HG02571 (cell line): ENCODE results near the gene MXRA7.

Experiments used
- ATAC-seq: cut with Tn5 transposase; IDR thresholded peaks from one replicate; pipeline ENCODE4 v1.9.1; 2021; ENCODE audit warnings: mild to moderate bottlenecking, moderate library complexity; ENCODE audit not compliant: unreplicated experiment

Gene MXRA7

DNA sequence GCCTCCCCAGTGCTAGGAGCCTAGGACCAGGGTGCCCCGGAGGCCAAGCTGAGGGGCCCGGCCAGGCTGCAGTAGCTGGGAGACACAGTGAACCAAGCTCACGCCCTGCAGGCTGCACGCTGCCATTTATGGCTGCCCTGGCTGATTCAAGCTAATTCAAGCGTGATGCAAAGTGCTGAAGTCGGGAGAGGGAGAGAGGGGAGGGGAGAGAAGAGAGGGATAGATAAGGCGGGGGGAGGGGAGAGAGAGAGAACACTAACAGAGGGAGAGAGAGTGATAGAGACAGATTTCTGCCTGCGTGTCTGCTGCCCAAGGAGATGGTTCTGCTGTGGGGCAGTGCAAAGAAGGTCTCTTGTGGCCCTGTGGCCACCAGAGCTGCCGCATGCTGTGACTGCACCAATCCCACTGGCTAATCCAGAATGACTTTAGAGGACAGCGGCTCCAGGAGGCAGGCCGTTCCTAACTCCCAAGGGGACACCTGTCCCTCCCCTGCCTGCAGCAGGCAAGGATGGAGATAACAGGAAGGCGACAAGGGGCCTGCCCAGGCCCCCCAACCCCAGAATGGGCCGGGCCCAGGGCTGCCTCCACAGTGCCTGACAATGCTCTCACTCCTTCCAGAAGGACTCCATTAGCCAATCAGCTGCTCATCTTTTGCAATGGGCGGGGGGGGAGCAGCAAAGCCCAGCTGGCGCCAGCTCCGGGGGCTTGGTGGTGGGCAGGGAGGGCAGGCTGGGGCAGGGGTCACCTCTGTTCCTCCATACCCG lies 12.9 kb downstream of the MXRA7 start:
- no peak for ATAC-seq

DNA sequence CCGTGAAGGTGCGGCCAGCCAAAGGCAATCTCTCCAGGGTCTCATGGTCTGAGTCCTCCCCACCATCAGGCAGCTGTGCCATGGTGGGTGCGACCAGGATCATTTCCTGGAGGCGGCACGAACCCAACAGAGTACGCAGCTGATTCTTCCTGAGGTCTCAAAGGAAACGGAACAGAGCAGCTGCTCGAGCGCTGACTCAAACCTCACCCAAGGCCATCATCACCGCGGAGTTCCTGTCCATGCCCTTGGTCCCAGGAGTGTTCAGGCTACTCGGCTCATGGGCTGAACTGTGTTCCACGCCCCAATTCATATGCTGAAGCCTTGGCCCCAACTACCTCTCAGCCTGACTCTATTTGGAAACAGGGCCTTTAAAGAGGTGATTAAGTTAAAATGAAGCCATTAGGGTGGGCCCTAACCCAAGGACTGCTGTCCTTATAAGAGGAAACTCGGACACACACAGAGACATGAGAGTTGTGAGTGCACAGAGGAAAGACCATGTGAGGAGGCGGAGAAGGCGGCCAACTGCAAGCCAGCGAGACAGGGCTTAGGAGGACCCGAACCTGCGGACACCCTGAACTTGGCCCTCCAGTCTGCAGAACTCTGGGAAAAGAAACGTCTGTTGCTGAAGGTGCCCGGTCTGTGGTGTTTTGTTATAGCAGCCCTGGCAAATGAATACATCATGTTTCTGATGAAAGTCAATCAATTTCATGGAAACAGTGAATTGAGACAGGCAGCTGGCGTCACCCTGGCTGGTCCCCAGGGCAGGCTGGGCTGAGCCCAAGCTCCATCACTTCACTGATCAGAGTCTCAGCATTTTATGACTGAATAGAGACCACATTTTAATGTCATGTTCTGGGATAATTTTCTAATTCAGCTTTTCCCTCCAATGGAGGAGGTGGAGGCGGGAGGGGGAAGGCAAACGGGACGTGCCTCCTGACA lies 13.7 kb downstream of the MXRA7 start:
- ATAC-seq, result no peak

DNA sequence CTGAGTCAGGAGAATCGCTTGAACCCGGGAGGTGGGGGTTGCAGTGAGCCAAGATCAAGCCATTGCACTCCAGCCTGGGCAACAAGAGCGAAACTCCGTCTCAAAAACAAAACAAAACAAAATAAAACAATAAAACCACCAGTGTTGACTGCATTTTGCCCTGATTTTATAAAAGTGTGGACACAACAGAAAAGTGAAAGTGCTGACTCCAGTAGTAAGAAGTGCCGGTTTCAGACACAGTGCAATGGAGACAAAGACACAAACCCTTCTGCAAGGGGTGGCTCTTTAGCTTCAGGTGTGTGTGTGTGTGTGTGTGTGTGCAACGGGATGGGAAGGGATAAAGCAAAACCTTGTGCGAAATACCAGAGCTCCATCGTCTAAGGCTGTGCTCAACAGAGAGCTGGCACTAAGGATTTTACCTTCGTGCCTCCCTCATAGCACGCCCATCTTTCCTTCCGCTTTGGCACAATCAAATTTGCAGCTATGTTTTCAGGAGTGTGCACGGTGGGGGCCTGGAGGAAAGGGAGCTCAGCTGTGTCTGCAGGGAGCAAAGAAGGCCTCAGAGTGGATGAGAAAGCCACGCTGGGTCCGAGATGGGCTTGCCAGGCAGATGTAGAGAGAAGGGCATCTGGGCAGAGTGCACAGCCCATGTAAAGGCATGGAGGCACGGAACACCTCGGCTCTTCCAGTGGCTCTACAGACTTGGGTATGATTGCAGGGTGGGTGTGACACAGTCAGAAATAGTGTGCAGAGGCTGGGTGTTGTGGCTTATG lies 15.5 kb downstream of the MXRA7 start:
- ATAC-seq, result no peak

DNA sequence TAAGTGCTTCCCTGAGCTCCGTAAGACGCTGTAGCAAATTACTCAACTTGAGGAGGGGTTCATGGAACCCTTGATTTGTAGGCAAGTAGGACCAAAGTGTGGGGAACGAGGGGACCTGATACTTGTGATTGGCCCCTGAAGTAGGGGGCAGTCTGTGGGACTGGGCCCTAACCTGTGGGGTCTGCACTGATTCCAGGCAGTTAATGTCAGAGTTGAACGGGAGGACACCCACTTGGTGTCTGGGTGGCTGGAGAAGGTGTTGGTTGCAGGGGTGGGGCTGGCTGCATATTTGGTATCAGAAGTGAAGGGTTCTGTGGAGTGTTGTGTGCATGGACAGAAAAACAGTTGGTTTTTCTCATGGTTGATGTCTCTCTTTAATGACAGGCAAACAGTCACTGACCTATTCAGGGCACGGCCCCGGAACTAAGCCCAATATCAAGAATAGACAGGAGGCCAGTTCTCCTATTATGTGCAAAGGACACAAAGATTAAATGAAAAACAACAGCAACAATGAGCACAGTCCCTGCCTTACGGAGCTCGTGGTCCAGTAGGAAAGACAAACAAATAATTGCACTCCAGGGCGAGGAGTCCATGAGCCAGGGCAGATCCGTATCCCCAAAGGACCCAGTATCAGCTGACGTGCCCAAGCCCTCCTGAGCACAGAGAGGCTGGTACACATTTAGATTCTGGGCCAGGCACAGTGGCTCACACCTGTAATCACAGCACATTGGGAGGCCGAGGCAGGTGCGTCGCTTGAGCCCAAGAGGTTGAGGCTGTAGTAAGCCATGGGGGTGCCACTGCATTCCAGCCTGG lies 19.2 kb downstream of the MXRA7 start:
- no peak for ATAC-seq

DNA sequence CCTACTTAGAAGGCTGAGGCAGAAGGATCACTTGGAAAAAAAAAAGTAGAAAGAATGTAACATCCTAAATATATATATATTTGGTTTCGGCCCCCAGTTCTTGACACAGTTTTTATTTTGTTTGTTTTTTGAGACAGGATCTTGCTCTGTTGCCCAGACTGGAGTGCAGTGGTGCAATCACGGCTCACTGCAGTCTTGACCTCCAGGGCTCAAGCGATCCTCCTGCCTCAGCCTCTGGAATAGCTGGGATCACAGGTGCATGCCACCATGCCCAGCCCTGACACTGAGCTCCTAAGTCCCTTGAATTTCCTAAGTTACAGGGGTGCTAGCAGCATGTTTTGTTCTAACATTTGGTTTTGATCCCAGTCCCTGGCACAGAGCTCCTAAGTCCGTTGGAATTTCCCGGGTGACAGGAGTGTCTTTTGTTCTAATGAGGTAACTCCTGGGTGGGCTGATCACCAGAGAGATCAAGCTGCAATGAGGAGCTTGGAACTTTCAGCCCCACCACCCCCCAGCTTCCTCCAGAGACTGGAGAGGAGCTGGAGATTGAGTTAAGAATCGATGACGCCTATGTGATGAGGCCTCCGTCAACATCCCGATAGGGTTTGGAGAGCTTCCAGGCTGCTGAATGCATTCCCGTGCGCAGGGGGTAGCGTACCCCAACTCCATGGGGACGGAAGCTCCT lies 20.0 kb downstream of the MXRA7 start:
- no peak for ATAC-seq

DNA sequence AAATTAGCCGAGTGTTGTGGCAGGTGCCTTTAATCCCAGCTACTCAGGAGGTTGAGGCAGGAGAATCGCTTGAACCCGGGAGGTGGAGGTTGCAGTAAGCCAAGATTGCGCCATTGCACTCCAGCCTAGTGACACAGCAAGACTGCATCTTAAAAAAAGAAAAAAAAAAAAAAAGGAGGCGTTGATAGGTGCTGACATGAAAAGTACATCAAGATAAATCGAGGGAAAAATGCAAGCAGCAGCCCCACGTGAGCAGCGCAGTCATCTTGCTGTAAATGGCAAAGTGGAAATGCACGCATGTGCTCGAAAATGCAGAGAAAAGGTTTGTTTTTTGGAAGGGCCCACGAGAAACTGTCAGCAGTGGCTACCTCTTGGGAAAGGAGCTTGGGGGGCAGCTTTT lies 20.9 kb downstream of the MXRA7 start:
- no peak for ATAC-seq

DNA sequence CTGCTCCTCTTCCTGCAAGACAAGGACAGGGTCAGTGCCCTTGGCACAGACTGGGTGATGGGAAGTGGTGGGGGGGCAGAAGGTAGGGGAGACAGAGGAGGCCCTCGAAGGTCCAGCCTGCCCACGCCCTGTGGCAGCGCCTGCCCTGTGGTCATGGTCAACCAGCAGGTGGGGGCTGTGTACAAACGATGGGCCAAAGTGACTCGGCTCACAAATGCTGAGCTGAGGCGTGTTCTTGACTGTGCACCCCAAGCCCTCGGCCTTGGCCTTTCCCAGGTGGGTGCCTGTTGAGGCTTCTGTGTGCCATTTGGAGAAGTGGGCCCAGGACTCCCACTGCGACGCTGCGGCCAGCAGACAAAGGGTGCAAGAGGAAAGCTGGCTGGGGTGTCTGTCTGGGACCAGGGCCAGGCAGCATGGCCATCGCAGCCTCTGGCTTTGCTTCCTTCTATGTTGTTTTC lies 22.6 kb downstream of the MXRA7 start:
- ATAC-seq, result no peak

DNA sequence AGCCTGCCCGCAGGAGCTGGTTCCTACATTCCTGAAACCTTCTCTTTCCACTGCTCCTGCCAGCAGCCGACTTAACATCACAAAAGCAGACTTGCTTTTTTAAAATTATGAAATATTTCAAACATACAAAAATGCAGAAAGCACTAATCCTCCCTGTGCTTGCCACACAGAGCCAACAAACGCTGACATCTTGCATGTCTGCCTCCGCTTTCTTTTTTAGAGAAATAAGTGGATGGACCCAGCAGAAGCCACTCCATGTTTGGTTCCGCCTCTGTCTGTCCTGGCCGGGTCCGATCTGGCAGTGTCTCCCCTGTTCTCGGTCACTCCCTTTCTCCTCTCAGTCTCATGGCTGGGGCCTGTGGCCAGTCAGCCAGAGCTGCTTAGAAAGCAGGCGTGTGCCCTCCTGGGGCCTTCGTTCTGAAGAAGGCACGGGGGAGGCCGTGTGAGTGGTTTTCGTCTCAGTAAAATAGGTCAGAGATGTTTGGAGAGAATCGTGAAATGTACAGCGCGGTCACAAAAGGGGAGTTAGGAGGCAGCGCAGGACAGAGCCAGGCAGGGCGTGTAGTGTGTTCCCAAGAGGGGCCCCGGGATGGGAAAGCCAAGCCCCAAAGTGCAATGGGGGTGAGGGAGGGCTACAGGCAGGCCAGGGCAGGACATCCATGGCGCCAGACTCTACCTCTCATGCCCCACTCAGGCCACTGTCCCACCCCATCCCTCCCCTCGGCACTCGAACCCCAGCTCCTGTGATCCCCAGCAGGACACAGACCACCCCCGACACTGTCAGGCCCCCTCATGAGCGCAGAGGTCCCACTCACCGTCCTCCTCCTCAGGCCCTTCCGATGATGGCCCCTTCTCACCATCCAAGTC lies 23.2 kb downstream of the MXRA7 start:
- no peak for ATAC-seq

DNA sequence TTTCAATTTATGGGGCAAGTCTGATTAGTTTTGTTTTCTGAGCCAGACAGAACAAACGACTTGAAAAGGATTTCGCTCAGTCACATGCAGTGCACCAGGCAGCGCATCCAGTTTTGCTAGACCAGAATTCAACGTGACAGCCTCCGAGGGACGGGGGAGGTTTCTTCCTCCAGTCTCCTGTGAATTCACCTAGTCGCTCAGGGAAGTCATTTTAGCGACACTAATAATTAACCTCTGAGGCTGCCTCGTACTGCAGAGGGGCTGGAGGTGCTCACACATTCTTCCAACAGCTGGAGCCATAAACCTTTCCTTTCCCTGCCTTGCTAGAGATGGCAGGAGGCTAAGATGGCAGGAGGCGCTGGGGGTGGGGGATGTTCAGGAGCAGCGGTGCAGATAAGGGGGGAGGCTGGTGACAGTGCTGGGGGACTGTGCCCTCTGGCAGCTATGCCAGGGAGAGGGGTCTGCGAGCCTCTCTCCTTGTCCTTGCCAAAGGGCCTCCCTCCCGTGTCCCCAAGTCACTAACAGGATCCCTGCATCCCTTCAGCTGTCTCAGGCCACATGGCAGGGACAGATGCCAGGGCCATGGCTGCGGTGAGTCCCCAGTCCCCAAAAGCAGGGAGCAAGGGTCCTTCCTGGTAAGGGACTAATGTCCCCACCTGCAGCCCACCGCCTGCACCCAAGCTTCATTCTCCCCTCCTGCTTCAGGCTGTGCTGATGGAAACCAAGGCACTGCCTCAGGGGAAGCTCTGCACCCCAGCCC lies 24.0 kb downstream of the MXRA7 start:
- ATAC-seq, result no peak

DNA sequence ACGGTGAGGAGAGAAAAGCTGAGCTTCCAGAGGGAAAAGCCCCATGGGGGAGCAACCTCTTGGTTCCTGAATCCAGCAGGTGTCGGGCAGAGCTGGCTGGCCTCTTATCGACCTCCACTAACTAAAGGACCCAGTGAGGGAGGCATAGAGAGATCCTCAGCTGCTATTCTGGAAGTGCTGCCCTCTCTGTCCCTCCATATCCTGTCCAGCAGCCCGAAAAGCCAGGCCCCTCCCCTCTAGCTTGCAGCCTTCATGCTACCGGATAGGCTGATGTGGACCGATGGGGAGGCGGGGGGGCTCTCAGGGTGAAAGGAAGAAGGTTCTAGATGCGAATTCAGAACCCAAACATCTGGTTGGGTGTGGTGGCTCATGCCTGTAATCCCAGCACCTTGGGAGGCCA lies 24.9 kb downstream of the MXRA7 start:
- no peak for ATAC-seq

DNA sequence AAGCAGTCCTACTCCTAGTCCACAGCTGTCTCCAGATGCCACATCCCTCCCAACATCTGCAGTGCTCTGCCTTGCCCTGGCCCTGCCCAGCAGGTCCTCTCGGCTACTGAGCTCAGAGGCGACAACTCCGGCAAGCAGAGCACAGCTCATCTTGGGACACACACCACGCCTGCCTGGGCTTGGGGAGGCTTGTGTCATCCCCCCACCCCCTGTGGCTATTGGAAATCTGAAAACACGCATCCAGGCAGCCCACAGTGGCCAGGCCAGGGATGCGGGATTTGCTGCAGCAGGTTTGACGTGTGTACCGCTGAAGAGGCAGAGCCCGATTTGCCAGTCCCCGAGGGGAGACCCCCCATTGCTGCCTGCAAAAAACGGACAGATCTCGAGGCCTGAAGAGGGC lies 25.4 kb downstream of the MXRA7 start:
- ATAC-seq, result no peak

DNA sequence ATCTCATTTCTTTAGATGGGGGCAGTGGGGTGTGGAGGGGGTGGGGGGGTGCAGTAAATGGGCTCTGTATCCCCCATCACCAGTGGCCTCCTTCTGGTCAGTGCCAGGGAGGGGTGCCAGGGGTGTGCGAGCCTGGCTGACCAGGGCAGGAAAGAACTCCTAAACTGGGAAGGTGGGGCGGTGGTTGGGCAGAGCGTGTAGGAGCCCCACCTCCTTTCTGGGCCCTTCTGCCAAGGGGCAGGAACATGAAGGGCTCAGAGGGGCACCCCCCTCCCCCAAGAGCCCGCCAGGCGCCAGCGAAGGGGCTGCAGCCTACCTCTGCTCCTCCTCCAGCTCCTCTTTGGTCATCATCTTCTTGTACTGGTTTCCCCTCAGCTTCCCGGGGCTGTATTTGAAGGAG lies 26.0 kb downstream of the MXRA7 start:
- no peak for ATAC-seq

DNA sequence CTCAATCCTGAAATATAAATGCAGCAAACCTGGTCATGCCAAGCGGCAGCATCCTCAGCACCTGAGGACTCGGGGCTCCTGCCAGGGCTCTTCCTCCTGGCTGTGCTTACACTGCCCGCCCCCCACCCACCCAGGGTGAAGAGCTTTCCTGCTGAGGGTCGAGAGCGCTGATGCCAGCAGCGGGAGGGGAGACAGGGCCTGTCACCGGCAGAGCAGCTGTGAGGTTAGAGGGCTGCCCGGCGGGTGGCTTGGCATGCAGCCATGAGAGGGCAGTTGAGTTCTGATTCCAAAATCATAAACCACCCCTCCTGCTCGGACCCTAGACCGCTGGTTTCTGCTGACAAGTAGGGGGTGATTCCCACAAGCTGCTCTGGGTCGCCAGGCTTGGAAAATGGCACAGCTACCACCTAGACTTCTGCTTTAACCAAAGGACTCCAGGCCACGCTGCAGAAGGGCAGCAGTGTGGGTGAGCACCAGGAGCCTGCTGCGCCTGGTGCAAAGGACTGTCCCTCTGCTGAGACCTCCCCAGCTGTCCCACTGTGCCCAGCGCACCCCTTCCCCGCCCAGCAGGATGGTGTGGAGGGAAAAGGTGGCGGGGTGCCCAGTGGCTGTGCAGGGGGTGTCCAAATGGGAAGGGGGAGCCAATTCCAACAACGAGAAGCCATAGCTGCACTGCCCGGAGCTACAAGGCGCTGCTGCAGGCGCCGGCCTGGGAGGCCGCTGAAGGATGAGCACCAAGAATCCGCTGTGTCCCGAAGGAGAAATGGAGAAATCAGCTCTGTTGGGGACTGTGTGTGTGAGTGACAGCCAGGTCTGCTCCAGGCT lies 26.6 kb downstream of the MXRA7 start:
- no peak for ATAC-seq

DNA sequence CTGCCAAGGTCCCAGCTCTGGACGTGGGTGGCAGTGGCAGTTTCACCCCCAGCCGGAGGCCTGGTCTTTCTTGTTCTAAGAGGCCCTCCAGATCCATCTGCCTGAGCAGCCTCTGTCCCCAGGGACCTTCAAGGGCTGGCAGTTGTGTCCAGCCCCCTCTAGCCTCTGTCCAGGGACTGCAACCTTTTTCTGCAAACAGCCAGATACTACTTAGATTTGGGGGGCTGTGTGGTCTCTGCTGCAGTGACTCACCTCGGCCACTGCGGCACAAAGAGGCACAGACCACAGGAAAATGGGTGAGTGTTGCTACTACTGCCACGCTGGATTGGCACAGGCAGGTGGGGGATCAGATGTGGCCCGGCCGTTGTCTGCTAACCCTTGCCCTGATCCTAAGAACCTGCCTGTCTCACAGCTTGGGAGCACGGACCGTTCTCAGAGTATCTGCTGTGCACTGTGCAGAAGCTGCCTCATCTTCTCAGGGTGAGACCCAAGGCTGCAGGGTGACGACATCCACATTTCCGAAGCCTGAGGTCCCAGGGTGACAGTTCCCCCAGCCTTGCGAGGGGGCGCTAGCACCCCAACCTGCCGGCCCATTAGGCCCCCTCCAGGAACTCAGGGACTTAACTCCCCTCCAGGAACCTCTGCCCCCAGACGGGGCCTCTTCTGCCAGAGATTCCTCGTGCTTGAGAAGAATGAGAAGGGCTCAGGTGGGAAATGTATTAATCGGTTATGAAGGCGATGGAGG lies 27.6 kb downstream of the MXRA7 start:
- ATAC-seq, result no peak

DNA sequence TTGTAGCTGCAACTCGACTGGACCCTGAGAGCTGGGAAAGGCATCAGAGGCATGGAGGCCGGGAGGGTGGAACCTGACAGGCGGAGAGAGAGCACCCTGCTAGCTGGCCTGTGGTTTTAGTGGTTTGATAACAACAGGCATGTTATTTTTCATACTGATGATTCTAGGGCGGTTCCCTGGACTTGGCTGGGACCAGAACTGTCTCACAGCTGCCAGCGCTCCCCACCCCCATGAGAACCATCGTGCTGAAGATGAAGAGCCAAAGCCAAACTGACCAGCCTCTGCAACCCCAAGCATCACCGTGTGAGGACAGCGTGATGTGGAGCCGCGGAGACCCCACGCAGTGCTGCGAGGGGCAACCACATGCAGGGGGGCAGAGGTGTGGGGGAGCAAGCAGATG lies 28.5 kb downstream of the MXRA7 start:
- ATAC-seq, result no peak

DNA sequence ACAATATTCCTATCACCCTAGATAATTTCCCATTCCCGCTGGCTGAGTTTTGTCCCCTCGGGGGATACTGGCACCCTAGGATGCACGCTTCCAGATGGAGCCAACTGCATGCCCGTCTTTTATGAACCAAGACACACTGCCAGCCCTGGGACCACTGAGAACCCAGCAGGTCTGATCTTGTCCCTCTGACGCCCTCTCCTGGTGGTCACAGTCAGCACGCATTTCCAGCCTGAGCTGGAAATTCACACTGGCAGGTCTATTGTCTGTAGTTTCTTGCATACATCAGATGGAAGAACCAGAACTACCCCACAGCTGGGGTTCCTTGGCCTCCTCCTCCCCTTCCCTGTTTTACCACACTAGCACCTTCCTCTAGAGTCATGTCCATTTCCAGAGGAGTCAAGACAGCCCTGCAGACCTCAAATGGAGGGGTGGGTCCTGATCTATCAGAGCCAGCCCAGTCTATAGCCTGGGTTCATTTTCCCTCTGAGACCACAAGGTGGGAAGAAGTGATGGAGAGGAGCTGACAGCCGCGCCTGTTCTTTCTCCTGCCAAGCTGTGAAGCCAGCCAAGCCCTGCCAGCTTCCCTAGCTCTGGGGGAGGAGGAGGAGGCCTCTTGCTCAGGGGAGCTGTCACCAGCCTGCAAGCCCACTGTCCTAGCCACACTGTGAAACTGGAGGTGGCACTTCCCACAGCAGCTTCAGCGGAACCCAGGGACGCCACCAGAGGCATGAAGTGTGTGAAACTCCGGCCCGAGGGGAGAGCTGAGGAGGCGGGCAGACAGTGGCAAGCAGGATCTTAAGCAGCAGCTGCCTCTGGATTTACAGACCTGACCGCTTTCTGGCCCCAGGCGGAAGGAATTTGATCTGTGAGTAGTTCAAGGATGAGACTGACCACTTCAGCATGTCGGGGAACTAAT lies 29.3 kb downstream of the MXRA7 start:
- no peak for ATAC-seq
